HG02610 (cell line): ENCODE measurements around the gene C22orf15.

Experiments
- ATAC-seq: cut with Tn5 transposase; IDR thresholded peaks from one replicate; pipeline ENCODE4 v1.9.1; 2021; ENCODE audit warnings: mild to moderate bottlenecking, moderate library complexity; ENCODE audit not compliant: unreplicated experiment

C22orf15 gene

GRCh38 chr22:23786752-23787599, 24.2 kb downstream of the C22orf15 start, which contains the start of gene SMARCB1:
SMARCB1 (plus strand) TSS chr22:23786966; CDS start chr22:23787170, 204 bp downstream.
- ATAC-seq = peak; percentile 63

GRCh38 chr22:23787600-23787896, 24.8 kb downstream of the C22orf15 start:
- ATAC-seq = no peak

- no peak for ATAC-seq
Observed at GRCh38 chr22:23787910-23788309, 25.1 kb downstream of the C22orf15 start.

GRCh38 chr22:23789121-23789520, 26.3 kb downstream of the C22orf15 start:
- ATAC-seq = no peak

- no peak for ATAC-seq
Observed at GRCh38 chr22:23789638-23790037, 26.8 kb downstream of the C22orf15 start.

- no peak for ATAC-seq
Observed at GRCh38 chr22:23790819-23791737, 28.3 kb downstream of the C22orf15 start.

- ATAC-seq = no peak
Observed at GRCh38 chr22:23791738-23792645, 29.2 kb downstream of the C22orf15 start.

- no peak for ATAC-seq
Observed at GRCh38 chr22:23793326-23793725, 30.5 kb downstream of the C22orf15 start.

- ATAC-seq = no peak
Observed at GRCh38 chr22:23796461-23796860, 33.7 kb downstream of the C22orf15 start.

- ATAC-seq = no peak
Observed at GRCh38 chr22:23800297-23801237, 37.8 kb downstream of the C22orf15 start.

- ATAC-seq = no peak
Observed at GRCh38 chr22:23801238-23801821, 38.5 kb downstream of the C22orf15 start.

- ATAC-seq = no peak
Observed at GRCh38 chr22:23801886-23802377, 39.1 kb downstream of the C22orf15 start.

GRCh38 chr22:23803001-23803819, 40.4 kb downstream of the C22orf15 start:
- ATAC-seq = no peak

- ATAC-seq = no peak
Observed at GRCh38 chr22:23804781-23805291, 42.0 kb downstream of the C22orf15 start.

- no peak for ATAC-seq
Observed at GRCh38 chr22:23806837-23807236, 44.0 kb downstream of the C22orf15 start.

- no peak for ATAC-seq
Observed at GRCh38 chr22:23812378-23812777, 49.6 kb downstream of the C22orf15 start.
